ENCODE results near the gene MAPK1IP1L. TPM values are rescaled to one million over a fixed set of nuclear protein-coding genes. Genes with fewer than 3 reads are reported as not detected.
A peak's percentile ranks its signal among the peaks of the same experiment; 100 is the strongest.

MAPK1IP1L gene
- total and polyA plus RNA-seq, 2 of the 8 experiments (the other 6 are each of a cell fraction or from before 2014, with no cell fraction given) = 111 to 228 TPM

DNA sequence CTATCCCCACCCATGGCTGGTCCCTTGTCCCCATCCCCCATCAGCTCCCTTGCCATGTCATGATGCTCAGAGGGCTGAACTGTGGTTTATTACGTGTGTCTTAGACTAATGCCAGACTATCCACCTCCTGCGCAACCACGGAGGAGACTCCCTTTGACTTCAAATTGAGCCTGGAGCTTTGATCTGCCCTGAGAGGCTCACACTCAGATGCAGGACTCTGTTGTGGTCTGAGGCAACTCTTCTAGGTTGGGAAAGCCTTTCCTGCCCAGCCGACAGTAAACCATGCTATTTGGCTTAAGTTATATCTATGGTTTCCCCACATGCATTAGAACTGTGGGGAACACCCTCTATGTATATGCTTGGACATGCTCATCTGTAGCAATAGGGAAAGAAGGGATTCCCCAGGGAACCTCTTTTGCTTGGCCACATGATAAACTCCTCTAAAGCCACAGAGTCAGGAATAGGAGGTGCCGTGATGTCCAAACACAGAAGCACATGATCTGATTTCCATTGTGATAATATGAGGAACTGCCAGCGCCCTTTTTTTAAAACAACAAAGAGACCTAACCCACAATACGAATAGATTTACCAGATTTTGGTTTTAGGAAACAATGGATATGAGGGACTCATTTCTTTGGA is 66.5 kb downstream of the MAPK1IP1L start:
- WGBS, 2 experiments (ENCODE audit: extremely low coverage in 1 of 2, insufficient coverage in 1 of 2, insufficient read length in 1 of 2, insufficient replicate concordance in 2 of 2, low coverage in 1 of 2, low lambda C conversion rate in 2 of 2, missing lambda C conversion rate in 1 of 2) = 89% methylated on average over 7 of the region's 7 CpGs; no CpG with 5 or more reads in 1 of the 2 experiments
- Histone ChIP-seq H2BK5ac (ENCODE audit: low read depth, low read length) (no peak overlapping the region), H2BK15ac (ENCODE audit: low read length) (no peak overlapping the region), H2BK12ac (ENCODE audit: low read depth, low read length) (0 out of 2 replicates have a peak overlapping the region, but pooled peaks have one; percentile 17), H3K56ac (replicated peaks; ENCODE audit: insufficient read length, low read depth, low read length) (no peak overlapping the region), H3K18ac (ENCODE audit: extremely low read depth, low read length) (no peak overlapping the region), H4K91ac (replicated peaks; ENCODE audit: insufficient read length, low read length) (no peak overlapping the region), H3K36me3 (ENCODE audit: control insufficient read depth in 2 of 4, insufficient read depth in 4 of 4, low read length in 3 of 4) (no peaks in the 10 kb centered on the region), H3K4ac (replicated peaks; ENCODE audit: insufficient read length, low read depth, low read length) (no peak overlapping the region), H3K9me3 (ENCODE audit: insufficient read depth in 2 of 2, low read depth in 1 of 2, low read length in 1 of 2) (no peaks in the 10 kb centered on the region), H4K20me1 (replicated peaks in 1 of 2; ENCODE audit: control insufficient read depth in 1 of 2, insufficient read depth in 2 of 2, low read length in 2 of 2) (no peaks in the 10 kb centered on the region), H3K79me2 (ENCODE audit: control insufficient read depth in 1 of 2, insufficient read depth in 2 of 2, low read length in 2 of 2) (no peaks in the 10 kb centered on the region), H3K9ac (replicated peaks in 1 of 4; ENCODE audit: extremely low read depth in 1 of 4, low read depth in 3 of 4, low read length in 3 of 4) (no peak overlapping the region), H4K8ac (ENCODE audit: extremely low read depth, insufficient read depth, low read length) (no peak overlapping the region; the same call in 1 of the 2 replicates), H2AFZ (ENCODE audit: low read length) (no peak overlapping the region), H2BK20ac (ENCODE audit: low read length) (no peak overlapping the region), H3K79me1 (ENCODE audit: low read depth, low read length) (no peaks in the 10 kb centered on the region), H3K14ac (ENCODE audit: insufficient read length) (no peak overlapping the region), H3K4me2 (ENCODE audit: insufficient read depth in 1 of 2, low read depth in 2 of 2, low read length in 2 of 2) (no peak overlapping the region), H4K5ac (ENCODE audit: insufficient read length, low read depth, low read length) (no peak overlapping the region), H2BK120ac (replicated peaks; ENCODE audit: low read depth, low read length) (no peak overlapping the region), H3K27ac (ENCODE audit: low read depth, low read length) (no peak overlapping the region), H3K27me3 (replicated peaks in 1 of 4; ENCODE audit: control insufficient read depth in 3 of 4, extremely low read depth in 1 of 4, insufficient read depth in 3 of 4, low read length in 3 of 4) (no peaks in the 10 kb centered on the region; a peak in 1 of 7 replicates), H3K23me2 (ENCODE audit: low read depth, low read length) (no peaks in the 10 kb centered on the region; the same call in 1 of the 2 replicates), H2AK5ac (ENCODE audit: low read depth, low read length) (no peak overlapping the region), H3K4me1 (replicated peaks in 1 of 4; ENCODE audit: control insufficient read depth in 3 of 4, insufficient read depth in 4 of 4, low read length in 3 of 4) (peaks cover 0 to 3% (median 1%) of the 10 kb centered on the region in 4 experiments; a peak in 3 of 7 replicates), H3K23ac (ENCODE audit: insufficient read length) (no peak overlapping the region), H3K4me3 (ENCODE audit: extremely low read depth in 1 of 4, insufficient read depth in 2 of 4, low read depth in 3 of 4, low read length in 4 of 4) (no peak overlapping the region)
- no peak for DNase-seq (ENCODE audit: low read depth in 1 of 2, low spot score in 2 of 2)
- FAIRE-seq = no peak
- POLR2A ChIA-PET (ENCODE audit: partially characterized antibody) = interaction anchor here (1.0 to 1.5 kb wide), 4 partner anchors 12 to 57 kb away, joined by 3 to 4 read pairs (median 4); no protein-coding TSS in a partner anchor
- CTCF ChIA-PET (ENCODE audit: partially characterized antibody) = interaction anchor here (0.8 to 3.8 kb wide), 4 partner anchors 8 to 21 kb away, joined by 3 to 16 read pairs (median 3); no protein-coding TSS in a partner anchor
- TF ChIP-seq YY1 (IDR thresholded peaks at IDR 0.05; ENCODE audit: low read depth, low read length) (no peak), ATF3 (IDR thresholded peaks at IDR 0.05; ENCODE audit: insufficient read depth, low read depth, low read length) (no peak), JUN (IDR thresholded peaks at IDR 0.05; ENCODE audit: low read depth, low read length) (no peak), MAFK (IDR thresholded peaks at IDR 0.05; ENCODE audit: low read depth, low read length) (no peak), SP2 (IDR thresholded peaks at IDR 0.05; ENCODE audit: low read length) (no peak), CREB1 (IDR thresholded peaks at IDR 0.05) (no peak), EP300 (IDR thresholded peaks at IDR 0.05; ENCODE audit: borderline replicate concordance in 1 of 2, low read depth in 2 of 2, low read length in 2 of 2) (no peak), SIN3A (conservative IDR thresholded peaks at IDR 0.05 in 1 of 2, IDR thresholded peaks at IDR 0.05 in 1 of 2; ENCODE audit: low read depth in 1 of 2, low read length in 2 of 2) (no peak), FOSL1 (IDR thresholded peaks at IDR 0.05; ENCODE audit: insufficient read depth, low read depth, low read length) (no peak), PHF8 (conservative IDR thresholded peaks at IDR 0.05; ENCODE audit: low read depth, low read length) (no peak)
- TF ChIP-seq, protein P1, sequence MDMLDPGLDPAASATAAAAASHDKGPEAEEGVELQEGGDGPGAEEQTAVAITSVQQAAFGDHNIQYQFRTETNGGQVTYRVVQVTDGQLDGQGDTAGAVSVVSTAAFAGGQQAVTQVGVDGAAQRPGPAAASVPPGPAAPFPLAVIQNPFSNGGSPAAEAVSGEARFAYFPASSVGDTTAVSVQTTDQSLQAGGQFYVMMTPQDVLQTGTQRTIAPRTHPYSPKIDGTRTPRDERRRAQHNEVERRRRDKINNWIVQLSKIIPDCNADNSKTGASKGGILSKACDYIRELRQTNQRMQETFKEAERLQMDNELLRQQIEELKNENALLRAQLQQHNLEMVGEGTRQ (IDR thresholded peaks at IDR 0.05; ENCODE audit: low read length) = no peak

Data from H1 (cell line).